CD4-positive, alpha-beta T cell treated with Interleukin-17A for 1 hour (primary cell): ENCODE results near the gene TNIK.
"Not testable (repeated sequence)": the region's sequence is repeated elsewhere in the genome, so short reads cannot be mapped to it uniquely, and the experiment has no call there.

Experiments used
- DNase-seq: peaks from one replicate; pipeline ENCODE4 v3.0.0-alpha.2; 2020

The TNIK gene

DNA sequence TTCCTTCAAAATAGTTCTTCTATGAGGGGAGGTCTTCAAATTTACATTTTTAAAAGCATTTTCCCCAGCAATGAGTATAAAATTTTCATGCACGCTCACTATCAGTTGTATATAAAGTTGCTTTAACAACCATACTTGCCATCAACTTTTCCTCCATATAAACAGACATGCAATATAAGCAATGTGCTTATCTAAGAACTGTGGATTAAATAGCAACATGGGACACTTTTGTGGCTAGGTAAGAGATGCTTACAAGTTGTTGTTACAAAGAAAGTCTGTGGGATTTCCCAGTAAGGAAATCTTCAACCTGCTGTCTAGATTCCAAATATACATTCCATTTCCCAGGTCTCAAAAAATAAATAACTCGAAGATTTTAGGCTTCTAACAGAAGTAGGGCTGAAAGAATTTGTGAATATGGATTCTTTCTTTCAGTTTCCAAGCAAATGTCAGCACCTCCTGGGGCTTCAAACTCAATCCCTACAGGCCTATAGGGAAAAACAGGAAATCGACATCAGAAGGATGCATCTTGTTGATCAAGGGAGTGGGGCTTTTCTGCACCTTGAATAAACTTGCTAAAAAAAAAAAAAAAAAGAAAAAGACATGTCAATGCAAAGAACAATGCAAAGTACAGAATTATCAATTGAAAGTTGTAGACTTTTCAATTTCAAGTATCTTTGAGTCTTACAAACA, 16.1 kb downstream of the TNIK start:
- no peak for DNase-seq

DNA sequence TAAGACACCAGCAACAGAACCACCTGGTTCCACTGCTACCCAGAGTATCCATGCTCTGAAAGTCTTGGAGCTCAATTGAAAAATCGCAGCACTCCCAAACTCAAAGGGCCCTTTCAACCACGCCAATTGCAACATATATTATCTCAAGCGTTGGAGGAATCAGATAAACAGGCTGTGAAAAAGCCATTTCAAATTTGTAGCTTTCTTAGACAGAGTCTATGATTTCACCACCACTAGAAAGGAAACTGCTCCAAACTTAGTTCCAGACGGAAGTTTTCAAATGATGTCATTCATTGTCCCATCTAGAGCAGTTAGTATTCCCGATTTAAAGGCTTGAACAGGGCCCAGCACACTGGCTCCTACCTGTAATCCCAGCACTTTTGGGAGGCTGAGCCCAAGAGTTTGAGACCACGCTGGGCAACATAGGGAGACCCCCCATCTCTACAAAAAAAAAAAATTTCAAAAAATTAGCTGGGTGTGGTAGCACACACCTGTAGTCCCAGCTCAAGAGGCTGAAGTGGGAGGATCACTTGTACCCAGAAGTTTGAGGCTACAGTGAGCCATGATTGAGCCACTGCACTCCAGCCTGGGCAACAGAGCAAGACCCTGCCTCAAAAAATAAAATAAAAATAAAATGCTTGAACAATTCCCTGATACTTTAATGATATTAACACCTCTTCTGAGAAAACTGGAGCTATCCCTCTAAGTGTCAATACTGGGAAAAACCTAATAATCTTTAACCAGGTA, 16.8 kb downstream of the TNIK start:
- no peak for DNase-seq

DNA sequence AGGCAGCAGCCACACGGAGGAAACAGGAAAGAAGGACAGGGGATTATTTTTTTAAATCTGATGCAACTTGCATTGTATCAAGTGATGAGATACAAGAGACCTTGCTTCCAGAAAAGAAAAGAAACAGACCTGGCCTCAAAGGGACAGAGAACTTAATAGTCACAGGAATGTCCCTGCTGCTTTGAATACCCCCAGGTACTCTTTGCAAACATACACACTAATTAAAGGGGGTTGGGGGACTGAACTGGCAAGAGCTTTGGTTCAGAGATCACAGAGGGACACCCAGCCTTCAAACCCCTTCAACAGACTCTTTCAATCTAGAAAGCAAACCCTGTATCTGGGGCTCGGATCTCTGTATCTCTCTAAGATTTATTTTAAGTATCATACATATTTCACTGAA, 18.0 kb downstream of the TNIK start:
- DNase-seq: no peak

DNA sequence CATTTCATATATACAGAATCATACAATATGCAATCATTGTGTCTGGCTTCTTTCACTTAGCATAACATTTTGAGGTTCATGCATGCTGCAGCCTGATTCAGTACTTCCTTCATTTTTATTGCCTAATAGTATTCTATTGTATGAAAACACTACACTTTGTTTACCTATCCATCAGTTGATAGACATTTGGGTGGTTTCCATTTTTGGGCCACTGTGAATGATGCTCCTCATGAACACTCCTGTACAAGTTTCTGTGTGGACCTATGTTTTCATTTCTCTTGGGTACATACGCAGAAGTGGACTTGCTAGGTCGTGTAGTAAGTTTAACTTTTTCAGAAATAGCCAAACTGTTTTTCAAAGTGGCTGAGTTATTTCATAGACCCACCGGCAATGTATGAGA, 18.8 kb downstream of the TNIK start:
- DNase-seq: no peak

DNA sequence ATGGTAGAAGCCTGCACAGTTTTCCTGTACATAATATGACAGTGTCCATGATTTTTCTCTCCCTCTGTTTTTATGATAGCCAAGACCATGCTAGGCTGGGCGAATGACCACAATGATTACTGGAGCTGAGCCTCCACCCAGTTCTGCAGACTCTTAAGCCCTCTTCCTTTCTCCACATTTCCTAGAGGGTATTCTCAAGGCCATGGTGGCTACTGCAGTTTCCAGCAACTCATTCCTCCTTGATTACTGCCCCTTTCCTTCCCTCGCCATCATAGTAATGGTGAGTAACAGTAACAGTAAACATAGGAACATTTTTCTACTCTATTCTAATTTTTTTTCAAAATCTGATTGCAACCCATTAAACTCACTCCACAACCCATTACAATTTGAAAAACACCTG, 20.2 kb downstream of the TNIK start:
- DNase-seq: no peak

DNA sequence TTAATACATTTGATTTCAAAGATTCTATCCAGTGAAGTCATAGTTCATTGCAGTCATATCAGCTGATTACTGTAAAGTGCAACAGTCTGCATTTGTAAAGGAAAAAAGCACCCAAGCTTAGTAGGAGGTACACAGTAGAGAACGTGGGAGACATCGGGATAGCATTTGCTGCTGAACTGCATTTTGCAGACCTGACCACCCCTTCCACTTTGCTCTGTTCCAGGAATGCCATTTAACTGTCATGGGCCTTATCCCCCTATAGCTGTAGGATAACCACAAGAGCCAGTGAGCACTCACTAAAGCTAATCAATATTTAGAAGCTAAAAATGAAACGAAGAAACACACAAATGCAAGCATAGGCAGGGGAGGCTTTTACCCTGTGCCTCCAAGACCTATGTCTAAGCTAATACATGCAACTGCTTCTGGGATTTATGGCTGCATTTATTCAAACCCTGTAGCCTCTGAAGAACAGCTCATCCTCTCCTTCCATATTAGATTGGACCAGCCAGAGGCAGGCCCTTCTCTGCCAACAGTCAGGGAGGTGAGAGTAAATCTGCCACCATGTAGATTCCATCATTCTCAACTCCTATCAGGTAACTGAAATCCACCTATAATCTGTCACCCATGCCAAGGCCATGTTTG, 23.0 kb downstream of the TNIK start:
- no peak for DNase-seq

DNA sequence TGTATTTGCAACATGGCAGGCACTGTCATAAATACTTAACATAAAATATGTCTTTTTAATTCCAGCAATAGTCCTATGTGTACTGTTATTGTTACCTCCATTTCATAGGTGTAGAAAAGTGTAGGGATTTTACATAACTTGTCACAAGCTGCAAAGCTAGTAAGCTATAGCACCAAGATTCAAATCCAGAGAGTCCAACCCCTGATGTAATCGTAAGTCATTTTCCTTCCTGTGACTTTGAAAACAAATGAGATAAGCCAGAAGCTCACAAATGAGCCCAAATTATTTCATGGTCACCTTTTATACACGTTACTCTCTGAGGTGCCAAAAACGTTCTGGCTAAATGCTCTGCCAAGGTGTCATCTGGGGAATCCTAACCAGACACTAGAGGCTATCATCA, 23.8 kb downstream of the TNIK start:
- DNase-seq: no peak

DNA sequence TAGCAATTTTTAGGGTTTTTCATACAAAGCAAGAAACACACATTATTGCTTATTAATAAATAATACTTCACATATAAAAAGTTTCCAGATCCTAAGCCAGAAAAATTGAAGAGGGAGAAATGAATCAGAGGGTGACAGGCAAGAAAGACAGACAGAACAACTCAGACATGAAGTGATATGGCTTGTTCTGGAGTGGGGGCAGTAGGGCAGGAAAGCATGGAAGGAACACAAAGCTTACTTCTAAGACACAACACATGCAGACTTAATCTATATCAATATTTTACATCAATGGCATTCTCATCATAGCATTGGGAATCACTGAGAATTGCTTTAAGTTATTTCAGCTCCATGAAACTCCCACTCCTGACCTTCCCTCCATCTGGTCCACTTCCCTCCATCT, 24.4 kb downstream of the TNIK start:
- DNase-seq: no peak

DNA sequence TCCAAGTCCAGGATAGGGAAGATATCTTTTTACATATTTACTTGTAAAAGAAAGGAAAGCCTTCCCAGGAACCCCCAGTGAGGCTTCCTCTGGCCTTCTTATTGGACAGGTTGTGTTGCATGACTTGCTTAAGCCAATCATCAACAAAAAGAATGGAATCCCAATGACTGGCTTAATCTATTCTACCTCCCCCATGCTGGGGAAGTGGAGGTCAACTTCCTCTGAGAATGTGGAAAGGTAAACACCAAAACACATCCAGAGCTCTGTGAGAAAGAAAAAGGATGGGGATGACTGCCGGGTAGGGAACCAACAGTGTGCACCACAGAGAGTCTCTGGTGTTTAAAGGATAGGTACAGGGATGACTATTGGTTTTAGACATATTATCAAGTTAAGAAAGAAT, 25.1 kb downstream of the TNIK start:
- no peak for DNase-seq

DNA sequence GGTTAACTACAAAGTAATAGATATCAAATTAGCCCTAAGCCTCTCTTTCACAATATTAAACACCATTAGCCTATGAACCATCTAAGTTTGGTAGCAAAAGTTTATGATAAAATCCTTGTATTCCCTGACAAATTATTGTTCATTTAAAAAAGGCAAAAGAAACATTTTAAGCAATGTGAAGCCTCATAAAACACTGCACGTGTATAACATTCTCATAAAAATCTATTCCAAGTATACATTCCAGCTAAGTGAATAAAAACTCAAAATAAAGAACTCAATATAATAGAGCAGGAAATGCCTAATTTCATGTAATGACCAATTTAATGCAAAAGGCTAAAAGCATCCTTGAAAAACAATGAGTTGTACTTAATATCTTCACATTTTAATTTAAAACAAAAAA, 27.7 kb downstream of the TNIK start:
- DNase-seq: no peak

DNA sequence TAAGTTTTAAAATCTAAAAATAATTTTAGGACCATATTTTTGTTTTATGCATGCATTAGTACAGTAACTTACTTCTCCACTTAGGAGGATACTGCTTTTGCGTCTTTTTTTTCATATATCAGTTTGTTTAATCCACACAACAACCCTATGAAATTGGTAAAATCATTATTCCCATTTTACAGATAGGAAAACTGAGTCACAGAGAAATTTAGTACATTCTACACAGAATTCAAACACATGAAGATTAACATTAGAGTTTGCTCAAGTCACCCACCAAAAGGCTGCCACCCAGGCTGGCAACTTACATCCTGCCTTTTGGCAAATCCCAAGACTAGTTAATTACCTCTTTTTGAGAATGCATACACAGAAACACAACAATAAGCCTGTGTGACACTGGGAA, 28.7 kb downstream of the TNIK start:
- no peak for DNase-seq

DNA sequence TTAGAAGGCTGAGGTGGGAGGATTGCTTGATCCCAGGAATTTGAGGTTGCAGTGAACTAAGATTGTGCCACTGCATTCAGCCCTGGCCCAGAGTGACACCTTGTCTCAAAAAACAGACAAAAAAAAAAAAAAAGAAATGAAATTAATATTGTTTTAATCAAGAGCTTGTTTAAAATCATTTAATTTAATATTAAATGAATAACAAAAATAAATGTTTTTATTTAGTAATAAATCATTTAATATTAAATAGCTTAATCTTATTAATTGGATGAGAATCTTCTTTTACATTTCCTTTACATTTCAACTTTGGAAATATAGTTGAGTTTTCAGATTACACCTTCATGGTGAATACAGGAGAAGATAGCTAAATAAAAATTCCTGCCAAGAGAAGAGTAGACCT, 29.7 kb downstream of the TNIK start:
- DNase-seq: no peak

DNA sequence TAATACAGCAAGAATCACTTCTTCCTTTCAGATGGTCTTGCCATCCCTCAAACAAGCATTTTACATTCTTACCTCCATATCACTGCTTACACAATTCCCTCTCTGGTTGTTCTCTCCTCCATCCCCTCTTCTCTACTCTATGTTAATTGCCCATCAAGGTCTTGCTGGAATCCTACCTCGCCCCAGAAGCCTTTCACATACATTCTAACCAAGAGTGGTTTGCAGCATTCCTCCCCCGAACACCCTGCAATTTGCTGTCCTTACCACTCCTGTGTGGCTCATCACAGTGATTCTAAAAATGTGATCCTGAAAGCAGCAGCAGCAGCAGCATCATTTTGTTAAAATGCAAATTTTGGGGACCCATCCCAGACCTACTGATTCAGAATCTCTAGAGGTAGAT, 30.6 kb downstream of the TNIK start:
- no peak for DNase-seq

DNA sequence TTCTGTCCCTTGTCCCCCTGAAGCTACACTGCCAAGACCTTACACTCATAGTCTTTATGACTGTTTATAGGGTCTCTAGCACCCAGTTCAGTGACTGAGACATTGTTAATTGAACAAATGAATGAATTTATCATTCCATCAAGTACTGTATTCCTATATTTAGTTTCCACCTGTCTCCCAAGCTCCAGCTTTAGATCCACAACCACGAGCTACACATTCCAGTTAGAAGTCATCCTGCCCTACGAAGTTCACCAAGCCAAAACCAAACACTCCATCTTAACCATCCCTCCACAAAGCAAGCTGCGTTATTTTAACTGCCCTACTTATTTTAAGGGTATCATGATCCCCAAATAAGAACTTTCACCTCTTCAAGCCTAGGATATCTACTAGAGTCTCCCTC, 31.3 kb downstream of the TNIK start:
- no peak for DNase-seq

DNA sequence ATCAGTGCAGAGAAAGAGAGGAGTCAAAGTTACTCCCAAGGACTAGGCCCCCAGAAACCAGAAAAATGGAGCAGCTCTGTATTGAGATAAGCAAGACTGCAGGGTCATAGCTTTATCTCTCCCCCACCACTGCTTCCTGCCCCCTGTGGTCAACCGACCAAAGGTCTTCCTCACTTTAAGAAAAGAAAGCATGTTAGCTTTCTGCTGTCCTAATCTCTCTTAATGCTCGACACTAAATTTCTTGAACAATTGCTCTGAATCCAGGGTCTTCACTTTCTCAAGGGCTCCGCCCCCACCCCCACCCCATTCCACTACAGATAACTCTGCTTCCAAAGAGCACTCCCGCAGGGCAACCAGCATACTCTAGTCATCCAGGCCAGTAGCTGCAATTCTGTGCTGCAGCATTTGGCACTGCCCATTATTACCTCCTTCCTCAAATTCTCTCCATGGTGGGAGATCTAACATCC, 31.9 kb downstream of the TNIK start:
- no peak for DNase-seq

DNA sequence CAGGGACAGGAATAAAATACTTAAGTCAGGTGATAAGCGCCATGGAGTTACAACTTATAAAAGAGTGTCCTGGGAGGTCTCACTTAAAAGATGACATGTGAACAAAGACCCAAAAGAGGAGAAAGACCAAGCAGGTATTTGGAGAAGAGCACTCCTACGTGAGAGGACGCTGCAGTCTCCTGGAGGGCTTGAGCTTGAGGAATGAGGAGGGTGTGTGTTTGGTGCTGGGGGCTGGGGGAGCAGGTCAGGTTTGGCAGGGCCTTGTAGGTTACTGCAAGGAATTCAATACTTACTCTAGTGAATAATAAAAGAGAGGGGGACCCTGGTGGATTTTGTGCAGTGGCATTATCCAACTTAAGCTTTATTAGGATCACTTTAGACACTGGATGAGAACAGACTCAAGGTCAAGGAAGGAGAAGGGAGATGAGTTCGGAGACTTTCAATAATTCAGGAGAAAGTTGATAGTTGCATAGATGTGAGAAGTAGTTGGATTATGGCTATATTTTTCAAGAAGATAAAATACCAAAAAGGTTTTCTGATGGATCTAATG, 32.4 kb downstream of the TNIK start:
- DNase-seq: no peak

DNA sequence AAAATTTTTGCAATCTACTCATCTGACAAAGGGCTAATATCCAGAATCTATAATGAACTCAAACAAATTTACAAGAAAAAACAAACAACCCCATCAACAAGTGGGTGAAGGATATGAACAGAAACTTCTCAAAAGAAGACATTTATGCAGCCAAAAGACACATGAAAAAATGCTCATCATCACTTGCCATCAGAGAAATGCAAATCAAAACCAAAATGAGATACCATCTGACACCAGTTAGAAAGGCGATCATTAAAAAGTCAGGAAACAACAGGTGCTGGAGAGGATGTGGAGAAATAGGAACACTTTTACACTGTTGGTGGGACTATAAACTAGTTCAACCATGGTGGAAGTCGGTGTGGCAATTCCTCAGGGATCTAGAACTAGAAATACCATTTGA, 36.1 kb downstream of the TNIK start:
- DNase-seq: not testable (repeated sequence)

DNA sequence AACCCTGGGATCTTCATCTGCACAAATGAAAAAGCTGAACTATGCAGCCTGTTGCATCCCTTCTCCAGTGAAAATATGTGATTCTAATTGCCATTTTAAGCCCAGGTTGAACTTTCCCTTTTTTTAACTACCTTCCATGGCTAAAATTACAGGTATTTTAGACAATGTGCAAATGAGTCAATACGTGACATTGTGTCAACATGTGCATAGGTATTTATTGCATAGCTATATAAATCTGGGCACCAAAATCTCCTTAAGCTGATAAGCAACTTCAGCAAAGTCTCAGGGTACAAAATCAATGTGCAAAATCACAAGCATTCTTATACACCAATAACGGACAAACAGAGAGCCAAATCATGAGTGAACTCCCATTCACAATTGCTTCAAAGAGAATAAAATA, 37.4 kb downstream of the TNIK start:
- not testable (repeated sequence) for DNase-seq

DNA sequence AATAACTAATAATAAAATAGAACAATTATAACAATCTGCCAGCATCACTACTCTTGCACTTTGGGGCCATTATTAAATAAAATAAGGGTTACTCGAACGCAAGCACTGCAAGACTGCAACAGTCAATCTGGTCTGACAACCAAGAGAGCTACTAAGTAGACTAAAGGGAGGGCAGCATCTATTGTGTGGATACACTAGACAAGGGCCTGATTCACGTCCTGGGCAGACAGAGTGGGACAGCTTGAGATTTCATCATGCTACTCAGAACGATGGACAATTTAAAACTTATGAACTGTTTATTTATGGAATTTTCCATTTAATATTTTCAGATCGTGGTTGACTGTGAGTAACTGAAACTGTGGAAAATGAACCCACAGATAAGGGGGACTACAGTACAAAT, 39.5 kb downstream of the TNIK start:
- no peak for DNase-seq

DNA sequence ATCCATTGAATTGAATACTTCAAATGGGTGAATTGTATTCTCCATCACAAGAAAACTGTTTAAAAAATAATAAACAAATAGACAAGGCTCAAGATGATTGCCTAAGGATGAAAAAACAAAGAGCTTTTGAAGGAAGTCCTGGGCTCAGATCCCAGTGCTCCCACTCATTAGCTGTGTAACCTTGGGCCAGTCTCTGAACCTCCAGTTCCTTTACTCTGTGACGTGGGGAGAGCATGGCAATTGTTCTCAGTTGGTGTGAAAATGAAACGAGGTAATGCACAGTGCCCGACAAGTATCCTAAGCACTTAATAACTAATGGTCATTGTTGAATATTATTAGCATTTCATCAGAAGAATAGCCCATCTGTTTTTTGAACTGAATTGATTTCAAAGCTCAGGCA, 40.7 kb downstream of the TNIK start:
- DNase-seq: no peak

DNA sequence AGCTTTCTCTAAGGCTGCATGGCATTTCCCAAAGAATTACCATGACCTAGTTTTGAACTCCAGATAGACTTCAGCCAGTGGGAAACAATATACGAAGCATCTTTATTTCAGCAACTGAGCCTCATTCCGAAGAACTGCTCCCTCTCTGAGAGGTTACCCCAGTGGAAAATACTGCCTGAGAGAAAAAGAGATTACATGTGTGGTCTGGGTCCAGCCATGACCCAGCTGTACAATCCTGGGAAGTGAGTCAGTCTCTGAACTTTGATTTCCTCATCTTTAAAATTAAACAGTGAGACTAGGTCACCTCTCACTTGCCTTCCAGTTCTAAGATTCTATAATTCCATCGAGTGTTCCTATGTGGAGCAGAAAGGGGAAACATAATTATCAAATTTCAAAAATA, 42.4 kb downstream of the TNIK start:
- no peak for DNase-seq

DNA sequence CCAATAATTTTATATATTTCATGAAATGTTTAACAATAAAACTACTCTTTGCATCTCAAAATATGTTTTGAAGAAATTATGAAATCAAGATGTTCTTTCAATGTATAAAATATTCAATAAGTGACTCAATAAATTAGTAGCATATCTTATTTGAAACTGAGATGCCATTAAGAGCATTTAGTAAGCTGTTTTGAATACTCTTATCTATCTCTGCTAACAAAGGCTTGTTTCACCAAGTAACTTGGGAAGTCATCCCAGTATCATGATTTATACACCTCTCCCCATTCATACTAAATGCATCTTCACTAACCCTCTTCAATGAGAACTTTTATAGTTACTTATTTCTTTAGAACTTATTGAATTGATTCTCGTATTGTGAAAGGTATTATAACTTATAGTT, 43.1 kb downstream of the TNIK start:
- no peak for DNase-seq

DNA sequence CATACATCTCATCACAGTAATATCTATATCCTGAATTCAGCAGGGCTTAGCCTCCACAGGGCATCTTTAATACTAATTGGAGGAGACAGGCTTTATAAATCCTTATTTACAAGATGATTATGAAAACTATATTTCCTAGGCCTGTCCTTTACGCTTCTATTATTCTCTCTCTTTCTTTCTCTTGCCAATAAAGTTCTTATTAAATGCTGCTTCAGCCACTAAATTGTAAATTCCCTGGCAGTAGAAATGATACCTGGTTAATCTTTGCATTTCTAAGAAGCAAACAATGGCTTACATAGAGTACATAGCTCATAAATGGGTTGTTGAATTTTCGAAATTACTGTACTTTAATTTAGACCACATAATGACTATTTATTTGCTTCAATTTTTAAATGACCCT, 43.5 kb downstream of the TNIK start:
- no peak for DNase-seq

DNA sequence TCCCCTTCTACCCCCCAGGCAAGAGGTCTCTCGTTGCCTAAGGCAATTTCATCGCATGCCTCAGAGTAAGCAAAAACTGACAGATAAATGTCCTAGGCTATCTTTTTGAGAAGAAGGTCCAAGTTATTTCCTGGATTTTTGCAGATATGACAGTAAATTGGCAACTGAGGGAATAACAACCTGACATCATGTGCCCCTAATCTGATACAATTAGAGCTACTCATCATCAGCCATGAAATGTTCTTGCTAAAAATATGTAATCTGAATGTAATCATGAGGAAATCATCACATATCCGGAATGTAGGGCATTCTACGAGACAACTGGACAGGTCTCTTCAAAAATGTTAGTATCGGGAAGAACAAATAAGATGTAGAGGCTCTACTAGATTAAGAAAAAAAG, 44.1 kb downstream of the TNIK start:
- no peak for DNase-seq
